ENCODE results near the gene DOCK3. TPM values are rescaled to one million over a fixed set of nuclear protein-coding genes. Genes with fewer than 3 reads are reported as not detected.

DOCK3 gene
- polyA plus RNA-seq, 2 of the 4 experiments (the other 2 are of a cell fraction): 0.40 to 0.46 TPM

DNA sequence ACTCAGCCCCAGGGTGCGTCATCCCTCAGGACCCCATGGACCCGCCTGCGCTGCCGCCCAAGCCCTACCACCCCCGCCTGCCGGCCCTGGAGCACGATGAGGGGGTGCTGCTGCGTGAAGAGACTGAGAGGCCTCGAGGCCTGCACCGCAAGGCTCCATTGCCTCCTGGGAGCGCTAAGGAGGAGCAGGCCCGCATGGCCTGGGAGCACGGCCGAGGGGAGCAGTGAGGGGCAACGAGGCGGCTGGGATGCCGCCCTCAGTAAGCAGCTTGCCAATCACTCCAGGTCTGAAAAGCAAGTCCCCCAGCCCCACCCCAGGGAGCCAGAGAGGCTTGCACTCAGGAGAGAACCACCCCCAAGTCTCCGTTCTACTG is 706.6 kb downstream of the DOCK3 start:
- WGBS (ENCODE audit: missing lambda C conversion rate): 100% methylated on average over 1 of the region's 18 CpGs
- ChIA-PET CTCF (interaction anchor here (0.6 to 13.9 kb wide), 2 partner anchors 301 to 764 kb away, joined by 3 to 115 read pairs; partner anchors contain the start of gene MAPKAPK3), POLR2A (no interaction called here)
- ATAC-seq (no peak), FAIRE-seq (no peak), DNase-seq (ENCODE audit: low read depth in 1 of 2, low spot score in 1 of 2) (no peak)
- H3K27ac ChIP-seq: no peak overlapping the region
- no peak overlapping the region for H3K4me2 ChIP-seq
- H3K4me3 ChIP-seq: no peak overlapping the region
- TF ChIP-seq KDM5A (IDR thresholded peaks at IDR 0.05) (no peak), RARB (CRISPR knock-in tag; IDR thresholded peaks at IDR 0.05) (no peak), NFE2L2 (conservative IDR thresholded peaks at IDR 0.05; ENCODE audit: low read length) (no peak), EHF (CRISPR knock-in tag; IDR thresholded peaks at IDR 0.05) (no peak), CHD4 (IDR thresholded peaks at IDR 0.05; ENCODE audit: borderline replicate concordance) (no peak), TP53 (CRISPR knock-in tag; IDR thresholded peaks at IDR 0.05) (no peak), MAFK (IDR thresholded peaks at IDR 0.05; ENCODE audit: partially characterized antibody) (no peak), SMC3 (IDR thresholded peaks at IDR 0.05) (no peak), NPAS2 (CRISPR knock-in tag; IDR thresholded peaks at IDR 0.05; ENCODE audit: borderline replicate concordance) (no peak), POLR2AphosphoS2 (conservative IDR thresholded peaks at IDR 0.05; ENCODE audit: low read length) (no peak), FOSB (CRISPR knock-in tag; IDR thresholded peaks at IDR 0.05) (no peak), BHLHE40 (IDR thresholded peaks at IDR 0.05; ENCODE audit: low read depth, low read length) (no peak), POLR2A (IDR thresholded peaks at IDR 0.05; ENCODE audit: low read length) (no peak), FOXS1 (CRISPR knock-in tag; IDR thresholded peaks at IDR 0.05) (no peak), ZSCAN20 (CRISPR knock-in tag; IDR thresholded peaks at IDR 0.05) (no peak), ZC3H11A (IDR thresholded peaks at IDR 0.05) (no peak), JUN (IDR thresholded peaks at IDR 0.05) (no peak)
- TF ChIP-seq, protein P1, sequence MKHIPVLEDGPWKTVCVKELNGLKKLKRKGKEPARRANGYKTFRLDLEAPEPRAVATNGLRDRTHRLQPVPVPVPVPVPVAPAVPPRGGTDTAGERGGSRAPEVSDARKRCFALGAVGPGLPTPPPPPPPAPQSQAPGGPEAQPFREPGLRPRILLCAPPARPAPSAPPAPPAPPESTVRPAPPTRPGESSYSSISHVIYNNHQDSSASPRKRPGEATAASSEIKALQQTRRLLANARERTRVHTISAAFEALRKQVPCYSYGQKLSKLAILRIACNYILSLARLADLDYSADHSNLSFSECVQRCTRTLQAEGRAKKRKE (CRISPR knock-in tag; IDR thresholded peaks at IDR 0.05; ENCODE audit: low read depth): no peak
- TF ChIP-seq, protein P2, sequence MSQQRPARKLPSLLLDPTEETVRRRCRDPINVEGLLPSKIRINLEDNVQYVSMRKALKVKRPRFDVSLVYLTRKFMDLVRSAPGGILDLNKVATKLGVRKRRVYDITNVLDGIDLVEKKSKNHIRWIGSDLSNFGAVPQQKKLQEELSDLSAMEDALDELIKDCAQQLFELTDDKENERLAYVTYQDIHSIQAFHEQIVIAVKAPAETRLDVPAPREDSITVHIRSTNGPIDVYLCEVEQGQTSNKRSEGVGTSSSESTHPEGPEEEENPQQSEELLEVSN (IDR thresholded peaks at IDR 0.05; ENCODE audit: borderline replicate concordance, low read depth): no peak
- TF ChIP-seq, protein P3, sequence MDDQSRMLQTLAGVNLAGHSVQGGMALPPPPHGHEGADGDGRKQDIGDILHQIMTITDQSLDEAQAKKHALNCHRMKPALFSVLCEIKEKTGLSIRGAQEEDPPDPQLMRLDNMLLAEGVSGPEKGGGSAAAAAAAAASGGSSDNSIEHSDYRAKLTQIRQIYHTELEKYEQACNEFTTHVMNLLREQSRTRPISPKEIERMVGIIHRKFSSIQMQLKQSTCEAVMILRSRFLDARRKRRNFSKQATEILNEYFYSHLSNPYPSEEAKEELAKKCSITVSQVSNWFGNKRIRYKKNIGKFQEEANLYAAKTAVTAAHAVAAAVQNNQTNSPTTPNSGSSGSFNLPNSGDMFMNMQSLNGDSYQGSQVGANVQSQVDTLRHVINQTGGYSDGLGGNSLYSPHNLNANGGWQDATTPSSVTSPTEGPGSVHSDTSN (IDR thresholded peaks at IDR 0.05): no peak
- no peaks in the 10 kb centered on the region for H3K9me3 ChIP-seq
- peaks cover 12% of the 10 kb centered on the region; the same call in 2 of the 3 replicates for H3K4me1 ChIP-seq

DNA sequence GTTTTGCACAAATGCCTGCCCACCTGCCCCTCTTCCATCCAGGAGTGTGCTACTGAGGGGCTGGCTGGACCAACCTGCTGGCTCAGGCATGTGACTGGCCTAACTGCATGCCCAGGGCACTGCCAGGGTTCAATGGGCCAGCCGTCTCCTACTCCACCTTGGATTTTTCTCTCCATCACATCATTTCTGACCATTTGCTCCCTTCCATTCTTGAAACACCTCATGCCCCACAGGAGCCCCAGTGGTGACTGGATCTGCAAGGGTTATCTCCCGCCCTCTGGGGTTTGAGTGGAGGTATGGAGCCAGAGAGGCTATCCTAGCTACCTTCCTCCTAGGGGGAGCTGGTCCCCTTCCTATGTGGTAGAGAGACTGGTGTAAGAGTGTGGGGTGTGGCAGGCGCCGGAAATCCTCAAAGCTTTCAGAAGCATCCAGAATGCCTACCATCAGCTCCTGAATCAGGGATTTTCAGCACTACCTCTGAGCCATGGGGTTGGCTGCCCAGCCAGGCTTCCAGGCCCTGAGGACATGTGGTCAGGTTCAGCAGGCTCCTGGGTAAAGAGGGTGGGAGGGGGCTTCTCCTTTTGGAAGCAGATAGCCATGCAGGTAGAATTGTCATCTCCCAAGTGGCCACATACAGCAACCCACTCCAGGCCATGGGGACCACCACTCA is 707.5 kb downstream of the DOCK3 start:
- WGBS (ENCODE audit: missing lambda C conversion rate): 96% methylated on average over 3 of the region's 4 CpGs
- H3K27ac ChIP-seq: no peak overlapping the region
- no peak for ATAC-seq
- H3K4me1 ChIP-seq: peaks cover 19% of the 10 kb centered on the region
- DNase-seq (ENCODE audit: low read depth in 1 of 2, low spot score in 1 of 2): no peak
- no peak for FAIRE-seq
- no peak overlapping the region for H3K4me3 ChIP-seq
- ChIA-PET POLR2A (no interaction called here), CTCF (interaction anchor here (0.7 to 9.2 kb wide), 2 partner anchors 299 to 768 kb away, joined by 3 to 106 read pairs; partner anchors contain the start of genes CISH and MAPKAPK3)
- no peaks in the 10 kb centered on the region for H3K9me3 ChIP-seq
- TF ChIP-seq SMC3 (IDR thresholded peaks at IDR 0.05) (no peak), JUN (IDR thresholded peaks at IDR 0.05) (no peak), CBX8 (IDR thresholded peaks at IDR 0.05) (no peak), CBX2 (IDR thresholded peaks at IDR 0.05; ENCODE audit: borderline replicate concordance, low read depth) (no peak), RARB (CRISPR knock-in tag; IDR thresholded peaks at IDR 0.05) (no peak), RCOR1 (IDR thresholded peaks at IDR 0.05; ENCODE audit: low read depth, low read length) (no peak), CHD2 (IDR thresholded peaks at IDR 0.05; ENCODE audit: low read length, partially characterized antibody) (no peak), HOXB5 (CRISPR knock-in tag; IDR thresholded peaks at IDR 0.05) (no peak), BHLHE40 (IDR thresholded peaks at IDR 0.05; ENCODE audit: low read depth, low read length) (no peak), FOXS1 (CRISPR knock-in tag; IDR thresholded peaks at IDR 0.05) (no peak), CEBPB (IDR thresholded peaks at IDR 0.05) (no peak), MAFK (IDR thresholded peaks at IDR 0.05; ENCODE audit: partially characterized antibody) (no peak)
- TF ChIP-seq, protein P4, sequence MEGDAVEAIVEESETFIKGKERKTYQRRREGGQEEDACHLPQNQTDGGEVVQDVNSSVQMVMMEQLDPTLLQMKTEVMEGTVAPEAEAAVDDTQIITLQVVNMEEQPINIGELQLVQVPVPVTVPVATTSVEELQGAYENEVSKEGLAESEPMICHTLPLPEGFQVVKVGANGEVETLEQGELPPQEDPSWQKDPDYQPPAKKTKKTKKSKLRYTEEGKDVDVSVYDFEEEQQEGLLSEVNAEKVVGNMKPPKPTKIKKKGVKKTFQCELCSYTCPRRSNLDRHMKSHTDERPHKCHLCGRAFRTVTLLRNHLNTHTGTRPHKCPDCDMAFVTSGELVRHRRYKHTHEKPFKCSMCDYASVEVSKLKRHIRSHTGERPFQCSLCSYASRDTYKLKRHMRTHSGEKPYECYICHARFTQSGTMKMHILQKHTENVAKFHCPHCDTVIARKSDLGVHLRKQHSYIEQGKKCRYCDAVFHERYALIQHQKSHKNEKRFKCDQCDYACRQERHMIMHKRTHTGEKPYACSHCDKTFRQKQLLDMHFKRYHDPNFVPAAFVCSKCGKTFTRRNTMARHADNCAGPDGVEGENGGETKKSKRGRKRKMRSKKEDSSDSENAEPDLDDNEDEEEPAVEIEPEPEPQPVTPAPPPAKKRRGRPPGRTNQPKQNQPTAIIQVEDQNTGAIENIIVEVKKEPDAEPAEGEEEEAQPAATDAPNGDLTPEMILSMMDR (IDR thresholded peaks at IDR 0.05): no peak
- TF ChIP-seq, protein P1 (CRISPR knock-in tag; IDR thresholded peaks at IDR 0.05; ENCODE audit: low read depth): no peak
- H3K4me2 ChIP-seq: no peak overlapping the region

All from A549 (cell line).